ENCODE data around the gene ARL4A. TPM values are rescaled to one million over a fixed set of nuclear protein-coding genes. Genes with fewer than 3 reads are reported as not detected.

Gene ARL4A
- total and polyA plus RNA-seq, 2 of the 13 experiments (the other 11 are each of a cell fraction or from before 2014, with no cell fraction given) = 10.8 to 25.6 TPM

- ATAC-seq = no peak
- peak overlapping the region; percentile 71 for H3K4me2 ChIP-seq (ENCODE audit: low read depth, low read length)
- 24% methylated on average over 4 of the region's 4 CpGs for WGBS (ENCODE audit: low lambda C conversion rate)
- TF ChIP-seq ZNF674 (CRISPR knock-in tag; IDR thresholded peaks at IDR 0.05; ENCODE audit: low read depth) = no peak
- H3K36me3 ChIP-seq (replicated peaks in 1 of 2; ENCODE audit: control insufficient read depth in 1 of 2, insufficient read depth in 2 of 2, low read length in 2 of 2) = no peaks in the 10 kb centered on the region
- no peak for FAIRE-seq
- H4K20me1 ChIP-seq (ENCODE audit: insufficient read depth, low read length) = no peaks in the 10 kb centered on the region
- no peak overlapping the region for H3K27ac ChIP-seq (ENCODE audit: extremely low read length, insufficient read depth, low read length)
- no peaks in the 10 kb centered on the region for H3K79me2 ChIP-seq (ENCODE audit: insufficient read depth, low read length)
- peak overlapping the region; percentile 1 to 21 (median 13); a peak in 2 of 6 replicates for H3K4me3 ChIP-seq (replicated peaks in 1 of 3; ENCODE audit: insufficient read depth in 1 of 3, low read depth in 2 of 3, low read length in 3 of 3)
- peak overlapping the region; percentile 57 for H3K9ac ChIP-seq (ENCODE audit: insufficient read depth, low read depth, low read length)
- POLR2A ChIA-PET = interaction anchor here (1.0 to 1.2 kb wide), 2 partner anchors 49 to 379 kb away, joined by 4 read pairs; partner anchors contain the start of gene ARL4A
- intact Hi-C loops (cut with micrococcal nuclease; ENCODE audit: unreplicated experiment) (loop anchor here (2.0 to 10.0 kb wide), 3 partner anchors 113 to 184 kb away; no protein-coding TSS in a partner anchor), in situ Hi-C loops (cut with HindIII; ENCODE audit: extremely low pct_ligation_motif_present, low pct_unique_long_range_greater_than_20kb) (loop anchor here (10.0 kb wide), 1 partner anchor 627 kb away; no protein-coding TSS in a partner anchor)
- DNase-seq (ENCODE audit: low spot score) = no peak
- H3K27me3 ChIP-seq (ENCODE audit: control insufficient read depth in 1 of 2, insufficient read depth in 2 of 2, low read length in 2 of 2) = 0 out of 5 replicates have a peak, but pooled peaks cover 0 to 2% of the 10 kb centered on the region in 2 experiments
- no TSS peak for BruUV-seq (replicated peaks)
- peak overlapping the region; percentile 98 for H2AFZ ChIP-seq (ENCODE audit: low read length)
- H3K9me3 ChIP-seq (ENCODE audit: low read length) = no peaks in the 10 kb centered on the region
- H3K4me1 ChIP-seq (ENCODE audit: insufficient read depth, low read length) = peaks cover 48% of the 10 kb centered on the region
- CTCF ChIA-PET (ENCODE audit: low intra/inter-chr PET ratio, low total read pairs) = interaction anchor here (1.0 to 2.9 kb wide), 5 partner anchors 45 to 628 kb away, joined by 3 to 27 read pairs (median 7); partner anchors contain the start of gene ARL4A
Measured at GRCh38 chr7:12637819-12638592, 49.4 kb upstream of the ARL4A start.

GRCh38 chr7:12638851-12639456 lies 48.5 kb upstream of the ARL4A start:
- Histone ChIP-seq H3K27ac (ENCODE audit: extremely low read length, insufficient read depth, low read length) (no peak overlapping the region), H4K20me1 (ENCODE audit: insufficient read depth, low read length) (no peaks in the 10 kb centered on the region), H3K79me2 (ENCODE audit: insufficient read depth, low read length) (no peaks in the 10 kb centered on the region), H3K4me3 (replicated peaks in 1 of 3; ENCODE audit: insufficient read depth in 1 of 3, low read depth in 2 of 3, low read length in 3 of 3) (no peak overlapping the region), H3K9ac (ENCODE audit: insufficient read depth, low read depth, low read length) (no peak overlapping the region), H3K9me3 (ENCODE audit: low read length) (no peaks in the 10 kb centered on the region), H3K4me2 (ENCODE audit: low read depth, low read length) (peak overlapping the region; percentile 25), H2AFZ (ENCODE audit: low read length) (no peak overlapping the region), H3K27me3 (ENCODE audit: control insufficient read depth in 1 of 2, insufficient read depth in 2 of 2, low read length in 2 of 2) (no peaks in the 10 kb centered on the region), H3K36me3 (replicated peaks in 1 of 2; ENCODE audit: control insufficient read depth in 1 of 2, insufficient read depth in 2 of 2, low read length in 2 of 2) (no peaks in the 10 kb centered on the region), H3K4me1 (ENCODE audit: insufficient read depth, low read length) (peaks cover 56% of the 10 kb centered on the region)
- FAIRE-seq (no peak), DNase-seq (ENCODE audit: low spot score) (peak; percentile 43), ATAC-seq (no peak)
- intact Hi-C loops (cut with micrococcal nuclease; ENCODE audit: unreplicated experiment) = loop anchor here (1.0 to 10.0 kb wide), 5 partner anchors 114 to 624 kb away; no protein-coding TSS in a partner anchor
- WGBS (ENCODE audit: low lambda C conversion rate) = 6% methylated on average over 6 of the region's 6 CpGs
- ChIA-PET CTCF (ENCODE audit: low intra/inter-chr PET ratio, low total read pairs) (interaction anchor here (1.0 to 2.9 kb wide), 6 partner anchors 44 to 627 kb away, joined by 3 to 27 read pairs (median 6); partner anchors contain the start of gene ARL4A), POLR2A (interaction anchor here (1.2 kb wide), 1 partner anchor 379 kb away, joined by 4 read pairs; no protein-coding TSS in a partner anchor)
- in situ Hi-C loops (cut with HindIII; ENCODE audit: extremely low pct_ligation_motif_present, low pct_unique_long_range_greater_than_20kb) = loop anchor here (10.0 kb wide), 1 partner anchor 626 kb away; no protein-coding TSS in a partner anchor
- TF ChIP-seq RAD21 (CRISPR knock-in tag; IDR thresholded peaks at IDR 0.05) (peak; percentile 21; the same call in 1 of the 2 replicates), CTCF (CRISPR knock-in tag; IDR thresholded peaks at IDR 0.05) (peak; percentile 63), ZNF746 (CRISPR knock-in tag; IDR thresholded peaks at IDR 0.05) (no peak), ELF3 (CRISPR knock-in tag; IDR thresholded peaks at IDR 0.05) (0 out of 2 replicates have a peak, but pooled peaks have one; percentile 12), ZNF251 (CRISPR knock-in tag; IDR thresholded peaks at IDR 0.05) (no peak), SMC3 (IDR thresholded peaks at IDR 0.05; ENCODE audit: low read length) (peak; percentile 75), ARID3A (IDR thresholded peaks at IDR 0.05; ENCODE audit: low read depth, low read length) (peak; percentile 73; the same call in 1 of the 2 replicates), STAG1 (CRISPR knock-in tag; IDR thresholded peaks at IDR 0.05) (peak; percentile 79)
- no TSS peak for BruUV-seq (replicated peaks)

Data from HepG2 (cell line).